ENCODE results near the gene DFFB. TPM values are rescaled to one million over a fixed set of nuclear protein-coding genes. Genes with fewer than 3 reads are reported as not detected.

The DFFB gene
- polyA plus RNA-seq, 1 experiment = 6.1 TPM

DNA sequence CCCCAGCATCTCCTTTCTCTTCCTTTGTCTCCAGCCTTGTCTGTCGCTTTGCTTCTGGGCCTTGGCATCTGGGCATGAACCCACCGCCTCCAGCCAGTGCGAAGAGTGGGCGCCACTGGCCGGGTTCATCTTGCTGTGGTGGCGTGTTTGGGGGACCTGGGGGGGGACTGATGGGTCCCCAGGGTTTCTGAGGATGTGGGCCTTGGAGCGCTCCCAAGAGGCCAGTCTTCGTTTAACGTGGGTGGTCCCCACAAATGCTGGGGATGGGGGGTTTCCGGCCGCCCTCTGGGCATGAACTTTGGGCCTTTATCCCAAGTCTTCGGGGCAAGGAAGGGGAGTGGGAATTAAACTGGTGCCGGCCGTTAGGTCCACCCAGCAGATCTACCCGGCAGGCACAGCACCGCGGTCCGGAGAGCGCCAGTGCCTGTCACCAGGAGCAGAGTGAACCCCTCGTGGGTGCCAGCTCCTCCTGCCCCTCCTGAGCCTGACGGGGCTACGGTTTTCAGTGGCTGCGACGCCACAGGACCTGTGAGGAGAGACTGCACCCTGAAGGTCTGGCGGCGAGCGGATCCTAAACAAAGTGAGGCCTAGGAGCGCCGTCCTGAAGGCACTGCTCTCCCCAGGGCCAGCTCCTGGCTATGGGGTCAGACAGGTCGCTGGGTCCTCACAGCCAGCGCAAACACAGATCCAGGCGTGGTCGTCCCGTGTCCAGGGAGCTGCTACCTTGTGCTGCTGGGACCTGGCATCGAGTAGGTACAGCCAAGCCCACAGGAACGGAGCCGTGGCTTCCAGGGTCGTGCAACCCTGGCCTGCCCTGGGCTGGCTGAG lies 54.9 kb downstream of the DFFB start:
- ChIA-PET CTCF (interaction anchor here (1.1 kb wide), 1 partner anchor 14 kb away, joined by 3 read pairs; no protein-coding TSS in a partner anchor), POLR2A (no interaction called here)
- no peaks in the 10 kb centered on the region for H3K27me3 ChIP-seq (ENCODE audit: control insufficient read depth, insufficient read depth, low read length)
- no peak overlapping the region for H3K4me3 ChIP-seq (ENCODE audit: low read depth, low read length)
- H3K36me3 ChIP-seq (ENCODE audit: control insufficient read depth, insufficient read depth, low read length) = no peaks in the 10 kb centered on the region
- no peak for TF ChIP-seq CTCF (IDR thresholded peaks at IDR 0.05; ENCODE audit: insufficient read depth, low read depth, low read length)
- no peak for DNase-seq (ENCODE audit: low read depth)

- Histone ChIP-seq H3K4me3 (ENCODE audit: low read depth, low read length) (no peak overlapping the region), H3K27me3 (ENCODE audit: control insufficient read depth, insufficient read depth, low read length) (no peaks in the 10 kb centered on the region), H3K36me3 (ENCODE audit: control insufficient read depth, insufficient read depth, low read length) (no peaks in the 10 kb centered on the region)
- ChIA-PET CTCF (no interaction called here), POLR2A (no interaction called here)
- no peak for TF ChIP-seq CTCF (IDR thresholded peaks at IDR 0.05; ENCODE audit: insufficient read depth, low read depth, low read length)
- DNase-seq (ENCODE audit: low read depth) = no peak
Measured at GRCh38 chr1:3912809-3913685, 55.8 kb downstream of the DFFB start.

DNA sequence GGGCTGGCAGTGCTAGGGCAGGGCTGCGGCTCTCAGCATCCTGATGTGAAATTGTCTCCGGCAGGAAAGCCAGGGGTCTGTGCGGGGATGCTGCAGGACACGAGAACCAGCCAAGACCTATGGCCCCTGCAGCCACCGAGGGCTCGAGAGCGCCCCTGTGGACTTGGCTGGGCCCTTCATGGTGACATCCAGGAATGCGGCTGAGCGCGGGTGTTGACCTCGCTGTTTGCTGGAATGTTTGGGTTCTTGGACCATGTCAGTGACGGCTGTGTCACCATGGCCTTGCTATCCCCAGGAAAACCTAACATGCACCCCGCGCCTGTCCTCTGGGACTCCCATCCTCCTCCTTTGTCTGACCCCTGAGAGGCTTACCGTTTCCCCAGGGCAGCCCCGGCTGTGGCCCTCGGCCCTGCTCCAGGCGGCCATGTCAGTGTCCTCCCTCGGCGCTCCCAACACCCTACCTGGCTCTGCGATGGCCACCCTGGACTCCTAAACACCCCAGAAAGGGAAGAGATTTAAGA lies 57.1 kb downstream of the DFFB start:
- POLR2A ChIA-PET = no interaction called here
- no peak for DNase-seq (ENCODE audit: low read depth)
- CTCF ChIA-PET = no interaction called here
- no peaks in the 10 kb centered on the region for H3K27me3 ChIP-seq (ENCODE audit: control insufficient read depth, insufficient read depth, low read length)
- H3K36me3 ChIP-seq (ENCODE audit: control insufficient read depth, insufficient read depth, low read length) = no peaks in the 10 kb centered on the region
- no peak for TF ChIP-seq CTCF (IDR thresholded peaks at IDR 0.05; ENCODE audit: insufficient read depth, low read depth, low read length)
- H3K4me3 ChIP-seq (ENCODE audit: low read depth, low read length) = no peak overlapping the region

- CTCF ChIA-PET = no interaction called here
- no peak for TF ChIP-seq CTCF (IDR thresholded peaks at IDR 0.05; ENCODE audit: insufficient read depth, low read depth, low read length)
- H3K27me3 ChIP-seq (ENCODE audit: control insufficient read depth, insufficient read depth, low read length) = no peaks in the 10 kb centered on the region
- no peaks in the 10 kb centered on the region for H3K36me3 ChIP-seq (ENCODE audit: control insufficient read depth, insufficient read depth, low read length)
- DNase-seq (ENCODE audit: low read depth) = no peak
- no peak overlapping the region for H3K4me3 ChIP-seq (ENCODE audit: low read depth, low read length)
- POLR2A ChIA-PET = no interaction called here
Measured at GRCh38 chr1:3914911-3915310, 57.6 kb downstream of the DFFB start.

DNA sequence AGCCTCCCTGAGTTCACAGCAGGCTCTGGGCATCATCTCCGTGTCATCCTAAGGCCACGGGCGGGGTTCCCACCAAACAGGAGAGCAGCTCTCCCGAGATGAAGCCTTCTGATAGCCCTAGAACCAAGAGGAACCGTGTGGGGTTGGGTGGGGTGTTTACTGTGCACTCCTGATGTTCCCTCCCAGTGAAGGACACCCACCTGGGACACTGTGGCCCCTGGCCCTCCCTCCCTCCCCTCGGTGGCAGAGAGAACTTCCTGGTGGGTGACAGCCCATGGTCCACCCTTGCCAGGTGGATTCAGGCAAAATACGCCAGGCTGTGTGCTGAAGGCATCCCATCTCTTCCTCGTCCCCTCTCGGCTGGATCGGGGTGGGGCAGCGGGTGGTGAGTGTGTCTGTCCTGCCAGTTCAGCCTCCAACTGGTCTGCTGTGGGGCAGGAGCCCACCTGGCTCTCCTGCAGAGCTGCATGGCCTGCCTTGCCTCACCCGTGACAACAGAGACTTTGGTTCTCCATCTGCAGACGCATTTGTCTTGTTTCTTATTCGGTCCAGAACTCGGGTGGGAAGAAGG lies 58.4 kb downstream of the DFFB start:
- no peaks in the 10 kb centered on the region for H3K27me3 ChIP-seq (ENCODE audit: control insufficient read depth, insufficient read depth, low read length)
- H3K36me3 ChIP-seq (ENCODE audit: control insufficient read depth, insufficient read depth, low read length) = no peaks in the 10 kb centered on the region
- ChIA-PET POLR2A (no interaction called here), CTCF (no interaction called here)
- H3K4me3 ChIP-seq (ENCODE audit: low read depth, low read length) = no peak overlapping the region
- TF ChIP-seq CTCF (IDR thresholded peaks at IDR 0.05; ENCODE audit: insufficient read depth, low read depth, low read length) = no peak
- no peak for DNase-seq (ENCODE audit: low read depth)

Measured in BJ (cell line).